SK-N-SH (cell line): ENCODE results near the gene TTC23L. TPM values are rescaled to one million over a fixed set of nuclear protein-coding genes. Genes with fewer than 3 reads are reported as not detected.
A peak's percentile ranks its signal among the peaks of the same experiment; 100 is the strongest.

Source experiments
- CTCF ChIA-PET: fragments of 300-600, 350-600 bp; formaldehyde crosslinking; extraction: SDS; loops from one replicate; lab custom pipeline; 2021; lab: Yijun Ruan, JAX
- POLR2A ChIA-PET: fragments of 350-600 bp; sonication (Branson Sonifier 250); formaldehyde crosslinking; extraction: SDS; loops from one replicate; lab custom pipeline; 2020; ENCODE audit warnings: antibody characterized with exemption, inconsistent platforms; lab: Yijun Ruan, JAX
- DNase-seq: peaks from one replicate; pipeline ENCODE4 v3.0.0; 2012
- H2AFZ ChIP-seq: fragments of 200-600 bp; sonication (generic); 2 replicates; pipeline ENCODE4 v1.8.1; 2016; ENCODE audit warnings: antibody characterized with exemption, mild to moderate bottlenecking, low read depth
- H3F3A ChIP-seq: fragments of 200-600 bp; sonication (generic); replicated peaks from 2 replicates; pipeline ENCODE3; 2016; ENCODE audit warnings: antibody characterized with exemption, mild to moderate bottlenecking; ENCODE audit not compliant: insufficient read depth
- H3K27ac ChIP-seq, 2 experiments: fragments of 200-500 bp in 1 of 2; fragments of 200-600 bp in 1 of 2; sonication (Bioruptor generic) in 1 of 2; sonication (generic), shearing (Covaris generic) in 1 of 2; 2 replicates each; pipeline versions ENCODE4 v1.5.1 to v1.6.1; 2014 to 2016; ENCODE audit warnings: low read depth in 2 of 2, inconsistent platforms in 1 of 2, low read length in 1 of 2, mild to moderate bottlenecking in 1 of 2, mixed read lengths in 1 of 2
- H3K27me3 ChIP-seq: fragments of 200-600 bp; sonication (generic), shearing (Covaris generic); 2 replicates; pipeline ENCODE4 v1.6.1; 2016; ENCODE audit warnings: mixed run types; ENCODE audit not compliant: insufficient read depth
- H3K36me3 ChIP-seq, 2 experiments: fragments of 200-500 bp in 1 of 2; fragments of 200-600 bp in 1 of 2; sonication (Bioruptor generic) in 1 of 2; sonication (generic) in 1 of 2; replicated peaks in 1 of 2; 2 replicates each; pipeline versions ENCODE3 to v1.5.1; 2014 to 2016; ENCODE audit warnings: low read length in 1 of 2, mild to moderate bottlenecking in 1 of 2; ENCODE audit not compliant: insufficient read depth in 2 of 2, control insufficient read depth in 1 of 2
- H3K4me1 ChIP-seq, 2 experiments: fragments of 200-500 bp in 1 of 2; fragments of 200-600 bp in 1 of 2; sonication (Bioruptor generic) in 1 of 2; sonication (generic), shearing (Covaris generic) in 1 of 2; 2 replicates each; pipeline versions ENCODE4 v1.5.1 to v1.6.1; 2014 to 2016; ENCODE audit warnings: low read depth in 1 of 2, low read length in 1 of 2, mixed run types in 1 of 2; ENCODE audit not compliant: insufficient read depth in 2 of 2, control insufficient read depth in 1 of 2
- H3K4me2 ChIP-seq: fragments of 200-600 bp; sonication (generic), shearing (Covaris generic); 2 replicates; pipeline ENCODE4 v1.6.1; 2017; ENCODE audit warnings: mixed run types
- H3K4me3 ChIP-seq, 2 experiments: fragments of 200-500 bp in 1 of 2; fragments of 200-600 bp in 1 of 2; sonication (Bioruptor generic) in 1 of 2; sonication (generic), shearing (Covaris generic) in 1 of 2; 2 replicates each; pipeline versions ENCODE4 v1.5.1 to v1.8.1; 2014 to 2016; ENCODE audit warnings: low read depth in 2 of 2, inconsistent platforms in 1 of 2, low read length in 1 of 2, mild to moderate bottlenecking in 1 of 2, mixed read lengths in 1 of 2, moderate library complexity in 1 of 2
- H3K79me2 ChIP-seq: fragments of 200-600 bp; sonication (generic); 2 replicates; pipeline ENCODE4 v1.8.1; 2017; ENCODE audit warnings: mild to moderate bottlenecking; ENCODE audit not compliant: insufficient read depth
- H3K9ac ChIP-seq: fragments of 200-600 bp; sonication (generic); 2 replicates; pipeline ENCODE4 v1.6.1; 2017; ENCODE audit warnings: mixed run types
- H3K9me2 ChIP-seq: fragments of 200-600 bp; sonication (generic); 2 replicates; pipeline ENCODE4 v1.6.1; 2017; ENCODE audit warnings: mixed run types
- H3K9me3 ChIP-seq: fragments of 200-600 bp; sonication (generic); 2 replicates; pipeline ENCODE4 v1.6.1; 2017; ENCODE audit warnings: mixed run types, mild to moderate bottlenecking, moderate library complexity
- H4K20me1 ChIP-seq: fragments of 200-600 bp; sonication (generic); 2 replicates; pipeline ENCODE4 v1.6.1; 2017; ENCODE audit warnings: mild to moderate bottlenecking, mixed run types; ENCODE audit not compliant: insufficient read depth
- FOSL2 ChIP-seq: IDR thresholded peaks from 2 replicates; pipeline ENCODE4 v1.4.0; 2012; ENCODE audit warnings: low read depth, mild to moderate bottlenecking, moderate library complexity, borderline replicate concordance
- JUND ChIP-seq: IDR thresholded peaks from 2 replicates; pipeline ENCODE4 v1.4.0; 2012
- TAF1 ChIP-seq: IDR thresholded peaks from 2 replicates; pipeline ENCODE4 v1.6.1; 2012; ENCODE audit warnings: low read depth, mild to moderate bottlenecking, low read length, moderate library complexity, borderline replicate concordance
- TCF12 ChIP-seq: IDR thresholded peaks from 2 replicates; pipeline ENCODE4 v1.4.0; 2012
- WGBS: methylation state at CpG from one replicate; pipeline ENCODE4 v1.1.6; 2017; ENCODE audit warnings: low lambda C conversion rate; 5-methylcytosine and 5-hydroxymethylcytosine counted together
- polyA plus RNA-seq, 3 experiments: library from polyadenylated mRNA; depleted of rRNA; stranded (reverse); fragments of >200 nt; gene quantifications; 2 replicates each; pipeline ENCODE4 v1.2.3, GENCODE V29; 2012
- TF ChIP-seq, protein P1 (sequence below): IDR thresholded peaks from 2 replicates; pipeline ENCODE4 v1.6.1; 2012; ENCODE audit warnings: mild to moderate bottlenecking, low read depth, low read length, moderate library complexity

TTC23L gene
- polyA plus RNA-seq, 1 of the 3 experiments (the other 2 are of a cell fraction), result 0.49 TPM

DNA sequence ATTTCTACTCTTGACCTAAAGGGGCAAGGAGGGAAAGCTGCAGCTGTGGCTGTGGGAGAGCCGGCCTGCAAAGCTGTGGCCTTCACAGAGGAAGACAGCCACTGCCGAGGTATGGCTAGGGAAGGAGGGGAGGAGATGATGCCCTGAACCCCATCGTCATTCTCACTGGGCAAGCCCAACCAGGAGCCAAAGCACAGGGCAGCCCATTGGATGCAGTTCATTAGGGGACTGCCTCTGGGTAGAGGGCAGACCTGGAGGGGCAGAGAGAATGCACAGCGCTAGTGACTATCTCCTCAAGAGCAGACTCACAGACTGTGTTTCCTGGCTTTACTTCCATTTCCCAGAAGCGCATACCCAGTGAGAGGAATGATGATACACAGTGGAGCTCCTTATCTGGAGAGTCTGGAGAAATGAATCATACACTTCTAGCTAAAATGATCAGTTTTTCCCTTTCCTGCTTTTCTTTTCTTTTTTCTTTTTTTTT, 47.2 kb upstream of the TTC23L start:
- WGBS, result 44% methylated on average over 5 of the region's 5 CpGs
- Histone ChIP-seq H3F3A (peaks cover 26% of the 10 kb centered on the region), H4K20me1 (no peaks in the 10 kb centered on the region), H3K27ac (peak overlapping the region in 1 of 2 experiments; percentile 74; a peak in 2 of 4 replicates), H3K79me2 (peaks cover 88% of the 10 kb centered on the region), H3K9me2 (no peaks in the 10 kb centered on the region), H3K9ac (peak overlapping the region; percentile 23; the same call in 1 of the 2 replicates), H3K9me3 (no peaks in the 10 kb centered on the region), H3K27me3 (no peaks in the 10 kb centered on the region), H3K4me1 (peaks cover 0 to 17% of the 10 kb centered on the region in 2 experiments; a peak in 3 of 4 replicates), H2AFZ (no peak overlapping the region), H3K4me3 (no peak overlapping the region), H3K4me2 (peak overlapping the region; percentile 40), H3K36me3 (peaks cover under 1 to 12% of the 10 kb centered on the region in 2 experiments)
- ChIA-PET CTCF (interaction anchor here (0.5 kb wide), 1 partner anchor 22 kb away, joined by 3 read pairs; no protein-coding TSS in a partner anchor), POLR2A (no interaction called here)
- DNase-seq, result no peak
- TF ChIP-seq TCF12 (peak; percentile 7; the same call in 1 of the 2 replicates), FOSL2 (peak; percentile 40; the same call in 1 of the 2 replicates), JUND (0 out of 2 replicates have a peak, but pooled peaks have one; percentile 24)
- TF ChIP-seq, protein P1, sequence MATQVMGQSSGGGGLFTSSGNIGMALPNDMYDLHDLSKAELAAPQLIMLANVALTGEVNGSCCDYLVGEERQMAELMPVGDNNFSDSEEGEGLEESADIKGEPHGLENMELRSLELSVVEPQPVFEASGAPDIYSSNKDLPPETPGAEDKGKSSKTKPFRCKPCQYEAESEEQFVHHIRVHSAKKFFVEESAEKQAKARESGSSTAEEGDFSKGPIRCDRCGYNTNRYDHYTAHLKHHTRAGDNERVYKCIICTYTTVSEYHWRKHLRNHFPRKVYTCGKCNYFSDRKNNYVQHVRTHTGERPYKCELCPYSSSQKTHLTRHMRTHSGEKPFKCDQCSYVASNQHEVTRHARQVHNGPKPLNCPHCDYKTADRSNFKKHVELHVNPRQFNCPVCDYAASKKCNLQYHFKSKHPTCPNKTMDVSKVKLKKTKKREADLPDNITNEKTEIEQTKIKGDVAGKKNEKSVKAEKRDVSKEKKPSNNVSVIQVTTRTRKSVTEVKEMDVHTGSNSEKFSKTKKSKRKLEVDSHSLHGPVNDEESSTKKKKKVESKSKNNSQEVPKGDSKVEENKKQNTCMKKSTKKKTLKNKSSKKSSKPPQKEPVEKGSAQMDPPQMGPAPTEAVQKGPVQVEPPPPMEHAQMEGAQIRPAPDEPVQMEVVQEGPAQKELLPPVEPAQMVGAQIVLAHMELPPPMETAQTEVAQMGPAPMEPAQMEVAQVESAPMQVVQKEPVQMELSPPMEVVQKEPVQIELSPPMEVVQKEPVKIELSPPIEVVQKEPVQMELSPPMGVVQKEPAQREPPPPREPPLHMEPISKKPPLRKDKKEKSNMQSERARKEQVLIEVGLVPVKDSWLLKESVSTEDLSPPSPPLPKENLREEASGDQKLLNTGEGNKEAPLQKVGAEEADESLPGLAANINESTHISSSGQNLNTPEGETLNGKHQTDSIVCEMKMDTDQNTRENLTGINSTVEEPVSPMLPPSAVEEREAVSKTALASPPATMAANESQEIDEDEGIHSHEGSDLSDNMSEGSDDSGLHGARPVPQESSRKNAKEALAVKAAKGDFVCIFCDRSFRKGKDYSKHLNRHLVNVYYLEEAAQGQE, result no peak

DNA sequence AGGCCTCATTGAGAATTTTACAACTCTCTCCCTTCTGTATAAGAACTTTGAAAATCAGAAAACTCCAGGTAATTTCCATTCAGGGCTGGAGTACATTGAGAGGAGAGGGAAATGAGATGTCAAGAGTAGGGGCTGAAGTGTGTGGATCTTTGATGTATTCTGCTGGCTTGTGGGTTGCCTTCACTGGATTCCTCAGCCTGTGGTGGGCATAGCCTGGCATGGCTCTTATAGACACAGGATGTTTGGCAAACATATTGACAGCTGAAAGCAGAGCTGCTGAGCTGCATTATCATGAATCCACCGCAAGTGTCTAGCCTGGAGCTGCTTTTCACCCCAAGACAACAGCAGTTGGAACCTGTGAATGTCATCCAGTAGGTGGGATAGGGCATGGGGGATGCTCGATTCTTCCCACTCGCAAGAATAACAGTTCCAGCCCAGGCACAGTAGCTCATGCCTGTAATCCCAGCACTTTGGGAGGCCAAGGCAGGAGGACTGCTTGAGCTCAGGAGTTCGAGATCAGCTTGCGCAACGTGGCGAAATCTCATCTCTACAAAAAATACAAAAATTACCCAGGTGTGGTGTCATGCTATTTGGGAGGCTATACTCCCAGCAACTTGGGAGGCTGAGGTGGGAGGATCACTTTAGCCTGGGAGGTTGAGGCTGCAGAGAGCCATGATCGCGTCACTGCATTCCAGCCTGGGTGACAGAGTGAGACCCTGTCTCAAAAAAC, 36.0 kb upstream of the TTC23L start:
- WGBS, result 86% methylated on average over 9 of the region's 9 CpGs
- no peaks in the 10 kb centered on the region for H3K9me3 ChIP-seq
- H3K27me3 ChIP-seq, result no peaks in the 10 kb centered on the region
- no peak overlapping the region for H3K4me3 ChIP-seq
- no peaks in the 10 kb centered on the region for H4K20me1 ChIP-seq
- no peak overlapping the region for H3K27ac ChIP-seq
- no peaks in the 10 kb centered on the region for H3K4me1 ChIP-seq
- H3K4me2 ChIP-seq, result no peak overlapping the region
- no peak for DNase-seq
- H3K36me3 ChIP-seq, result peaks cover 40 to 77% of the 10 kb centered on the region in 2 experiments
- H3K9ac ChIP-seq, result no peak overlapping the region
- ChIA-PET CTCF (no interaction called here), POLR2A (no interaction called here)
- TF ChIP-seq JUND, result no peak
- TF ChIP-seq TAF1, result no peak
- no peaks in the 10 kb centered on the region for H3K9me2 ChIP-seq
- peaks cover 24% of the 10 kb centered on the region; the same call in 1 of the 2 replicates for H3K79me2 ChIP-seq
- no peaks in the 10 kb centered on the region for H3F3A ChIP-seq
- no peak overlapping the region for H2AFZ ChIP-seq
